Measurements from ENCODE around the gene PPP3CB.

PPP3CB gene

DNA sequence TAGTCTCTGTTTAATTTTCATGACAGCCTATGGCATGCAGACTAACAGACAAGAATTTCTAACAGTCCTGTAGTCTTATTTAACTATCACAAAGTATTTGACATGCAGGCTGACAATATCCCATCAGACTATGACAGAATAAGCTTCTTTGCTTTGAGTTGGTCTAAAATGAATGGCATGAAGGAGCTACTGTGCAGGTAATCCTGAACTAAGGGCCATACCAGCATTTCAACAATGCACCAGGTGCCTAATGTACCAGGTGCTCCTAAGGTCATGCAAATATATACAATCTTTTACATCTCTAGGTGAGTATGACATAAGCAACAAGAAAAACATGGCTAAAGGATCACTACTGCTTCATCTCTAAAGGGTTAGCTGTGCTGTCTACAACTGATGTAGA is 48.9 kb downstream of the PPP3CB start:
- no peak for ATAC-seq
- TF ChIP-seq ESRRG (CRISPR knock-in tag; IDR thresholded peaks at IDR 0.05), result no peak
- TF ChIP-seq CREB5 (CRISPR knock-in tag; IDR thresholded peaks at IDR 0.05; ENCODE audit: low read depth), result no peak
- no peak for TF ChIP-seq PATZ1 (CRISPR knock-in tag; IDR thresholded peaks at IDR 0.05; ENCODE audit: borderline replicate concordance)
- TF ChIP-seq ZNF565 (CRISPR knock-in tag; conservative IDR thresholded peaks at IDR 0.05; ENCODE audit: low read depth), result no peak
- TF ChIP-seq ISL1 (CRISPR knock-in tag; IDR thresholded peaks at IDR 0.05), result no peak
- TF ChIP-seq ZFP30 (CRISPR knock-in tag; IDR thresholded peaks at IDR 0.05), result no peak
- TF ChIP-seq TOX (CRISPR knock-in tag; IDR thresholded peaks at IDR 0.05; ENCODE audit: borderline replicate concordance), result no peak
- TF ChIP-seq GLIS3 (CRISPR knock-in tag; IDR thresholded peaks at IDR 0.05), result no peak
- no peak for TF ChIP-seq ARNTL (CRISPR knock-in tag; IDR thresholded peaks at IDR 0.05; ENCODE audit: borderline replicate concordance, low read depth)
- no peak for TF ChIP-seq PPARA (CRISPR knock-in tag; IDR thresholded peaks at IDR 0.05; ENCODE audit: borderline replicate concordance)
- no peak for TF ChIP-seq TCF4 (CRISPR knock-in tag; IDR thresholded peaks at IDR 0.05; ENCODE audit: borderline replicate concordance)
- TF ChIP-seq, protein P1, sequence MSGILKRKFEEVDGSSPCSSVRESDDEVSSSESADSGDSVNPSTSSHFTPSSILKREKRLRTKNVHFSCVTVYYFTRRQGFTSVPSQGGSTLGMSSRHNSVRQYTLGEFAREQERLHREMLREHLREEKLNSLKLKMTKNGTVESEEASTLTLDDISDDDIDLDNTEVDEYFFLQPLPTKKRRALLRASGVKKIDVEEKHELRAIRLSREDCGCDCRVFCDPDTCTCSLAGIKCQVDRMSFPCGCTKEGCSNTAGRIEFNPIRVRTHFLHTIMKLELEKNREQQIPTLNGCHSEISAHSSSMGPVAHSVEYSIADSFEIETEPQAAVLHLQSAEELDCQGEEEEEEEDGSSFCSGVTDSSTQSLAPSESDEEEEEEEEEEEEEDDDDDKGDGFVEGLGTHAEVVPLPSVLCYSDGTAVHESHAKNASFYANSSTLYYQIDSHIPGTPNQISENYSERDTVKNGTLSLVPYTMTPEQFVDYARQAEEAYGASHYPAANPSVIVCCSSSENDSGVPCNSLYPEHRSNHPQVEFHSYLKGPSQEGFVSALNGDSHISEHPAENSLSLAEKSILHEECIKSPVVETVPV (CRISPR knock-in tag; IDR thresholded peaks at IDR 0.05), result no peak
- TF ChIP-seq ZNF8 (CRISPR knock-in tag; IDR thresholded peaks at IDR 0.05), result no peak

GRCh38 chr10:73444457-73444856 is 51.4 kb downstream of the PPP3CB start:
- ATAC-seq, result no peak
- TF ChIP-seq, protein P1 (CRISPR knock-in tag; IDR thresholded peaks at IDR 0.05), result no peak
- TF ChIP-seq GLIS3 (CRISPR knock-in tag; IDR thresholded peaks at IDR 0.05) (no peak), RARB (CRISPR knock-in tag; IDR thresholded peaks at IDR 0.05) (no peak), ESRRG (CRISPR knock-in tag; IDR thresholded peaks at IDR 0.05) (no peak), TOX (CRISPR knock-in tag; IDR thresholded peaks at IDR 0.05; ENCODE audit: borderline replicate concordance) (no peak), OSR1 (CRISPR knock-in tag; IDR thresholded peaks at IDR 0.05) (no peak), ZC3H10 (CRISPR knock-in tag; IDR thresholded peaks at IDR 0.05) (no peak), BACH2 (CRISPR knock-in tag; IDR thresholded peaks at IDR 0.05; ENCODE audit: borderline replicate concordance) (no peak), TSHZ2 (CRISPR knock-in tag; IDR thresholded peaks at IDR 0.05) (no peak), ZNF565 (CRISPR knock-in tag; conservative IDR thresholded peaks at IDR 0.05; ENCODE audit: low read depth) (no peak), ZFP30 (CRISPR knock-in tag; IDR thresholded peaks at IDR 0.05) (no peak), ZNF8 (CRISPR knock-in tag; IDR thresholded peaks at IDR 0.05) (no peak), CREB5 (CRISPR knock-in tag; IDR thresholded peaks at IDR 0.05; ENCODE audit: low read depth) (no peak), SNAI2 (CRISPR knock-in tag; IDR thresholded peaks at IDR 0.05) (no peak), PPARA (CRISPR knock-in tag; IDR thresholded peaks at IDR 0.05; ENCODE audit: borderline replicate concordance) (no peak), CSDC2 (CRISPR knock-in tag; IDR thresholded peaks at IDR 0.05) (no peak), ARNTL (CRISPR knock-in tag; IDR thresholded peaks at IDR 0.05; ENCODE audit: borderline replicate concordance, low read depth) (no peak)
- TF ChIP-seq, protein P2, sequence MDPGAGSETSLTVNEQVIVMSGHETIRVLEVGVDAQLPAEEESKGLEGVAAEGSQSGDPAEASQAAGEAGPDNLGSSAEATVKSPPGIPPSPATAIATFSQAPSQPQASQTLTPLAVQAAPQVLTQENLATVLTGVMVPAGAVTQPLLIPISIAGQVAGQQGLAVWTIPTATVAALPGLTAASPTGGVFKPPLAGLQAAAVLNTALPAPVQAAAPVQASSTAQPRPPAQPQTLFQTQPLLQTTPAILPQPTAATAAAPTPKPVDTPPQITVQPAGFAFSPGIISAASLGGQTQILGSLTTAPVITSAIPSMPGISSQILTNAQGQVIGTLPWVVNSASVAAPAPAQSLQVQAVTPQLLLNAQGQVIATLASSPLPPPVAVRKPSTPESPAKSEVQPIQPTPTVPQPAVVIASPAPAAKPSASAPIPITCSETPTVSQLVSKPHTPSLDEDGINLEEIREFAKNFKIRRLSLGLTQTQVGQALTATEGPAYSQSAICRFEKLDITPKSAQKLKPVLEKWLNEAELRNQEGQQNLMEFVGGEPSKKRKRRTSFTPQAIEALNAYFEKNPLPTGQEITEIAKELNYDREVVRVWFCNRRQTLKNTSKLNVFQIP (CRISPR knock-in tag; IDR thresholded peaks at IDR 0.05; ENCODE audit: borderline replicate concordance, low read depth), result no peak
